Glomerular endothelial cell (primary cell): ENCODE measurements around the gene TRIM15. TPM values are rescaled to one million over a fixed set of nuclear protein-coding genes. Genes with fewer than 3 reads are reported as not detected.
"Not testable (repeated sequence)": the region's sequence is repeated elsewhere in the genome, so short reads cannot be mapped to it uniquely, and the experiment has no call there.

Source experiments
- DNase-seq: peaks from one replicate; pipeline ENCODE4 v3.0.0-alpha.2; 2011; ENCODE audit warnings: low read depth, low spot score; ENCODE audit errors: extremely low read depth
- total RNA-seq: library from RNA; depleted of rRNA; stranded (reverse); fragments of >200 nt; gene quantifications from 2 replicates; pipeline ENCODE4 v1.2.3, GENCODE V29; 2015

TRIM15 gene
- not detected in 2 replicates for total RNA-seq

DNA sequence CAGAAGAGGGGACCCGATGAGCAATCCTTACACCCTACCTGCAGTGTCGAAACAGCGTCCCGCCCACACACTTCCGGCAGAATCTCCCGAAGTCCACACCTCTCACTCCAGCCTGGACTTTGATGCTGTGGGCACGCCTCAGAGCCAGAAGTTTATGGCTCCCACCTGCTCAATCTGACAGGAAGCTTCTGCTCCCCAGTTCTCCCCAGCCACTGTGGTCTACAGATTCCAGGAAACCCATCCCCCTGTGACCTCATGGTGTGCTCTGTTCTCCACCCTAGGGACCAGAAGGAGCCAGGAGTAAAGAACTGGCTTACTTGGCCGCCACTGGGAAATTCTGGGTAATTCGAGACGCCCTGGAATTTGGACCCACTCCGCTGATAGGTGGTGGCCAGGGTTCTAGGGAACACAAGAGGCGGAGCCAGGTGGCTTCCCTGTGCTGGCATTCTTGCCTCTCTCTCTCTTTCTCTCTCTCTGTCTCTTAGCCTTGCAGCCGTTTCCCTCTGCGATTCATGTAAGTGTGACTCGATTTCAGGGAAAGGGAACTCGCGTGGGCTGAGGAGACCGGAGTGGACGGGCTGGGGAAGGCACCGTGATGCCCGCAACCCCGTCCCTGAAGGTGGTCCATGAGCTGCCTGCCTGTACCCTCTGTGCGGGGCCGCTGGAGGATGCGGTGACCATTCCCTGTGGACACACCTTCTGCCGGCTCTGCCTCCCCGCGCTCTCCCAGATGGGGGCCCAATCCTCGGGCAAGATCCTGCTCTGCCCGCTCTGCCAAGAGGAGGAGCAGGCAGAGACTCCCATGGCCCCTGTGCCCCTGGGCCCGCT lies at the start of gene TRIM15:
TRIM15 (plus strand) TSS at position 457 of the 828 bp plus-strand sequence; CDS start at position 596, 139 bp downstream.
- no peak for DNase-seq

DNA sequence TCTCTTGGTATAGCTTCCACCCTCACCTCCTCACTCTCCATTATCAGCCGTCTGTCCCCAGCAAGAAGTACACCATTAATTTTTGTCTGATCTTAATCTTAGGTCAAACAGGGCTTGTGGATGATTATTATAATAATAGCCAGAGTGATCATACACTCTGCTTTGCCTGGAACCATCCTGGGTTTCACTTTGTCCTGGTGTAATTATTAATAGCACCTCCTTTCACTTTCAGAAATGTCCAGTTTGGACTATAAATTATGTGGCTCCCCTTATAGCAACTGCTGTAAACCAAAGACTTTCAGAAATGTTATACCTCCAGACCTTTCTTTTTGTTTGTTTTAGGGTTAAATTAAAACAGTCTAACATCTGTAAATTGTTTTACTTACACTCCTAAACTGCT lies 49.5 kb upstream of the TRIM15 start:
- no peak for DNase-seq

DNA sequence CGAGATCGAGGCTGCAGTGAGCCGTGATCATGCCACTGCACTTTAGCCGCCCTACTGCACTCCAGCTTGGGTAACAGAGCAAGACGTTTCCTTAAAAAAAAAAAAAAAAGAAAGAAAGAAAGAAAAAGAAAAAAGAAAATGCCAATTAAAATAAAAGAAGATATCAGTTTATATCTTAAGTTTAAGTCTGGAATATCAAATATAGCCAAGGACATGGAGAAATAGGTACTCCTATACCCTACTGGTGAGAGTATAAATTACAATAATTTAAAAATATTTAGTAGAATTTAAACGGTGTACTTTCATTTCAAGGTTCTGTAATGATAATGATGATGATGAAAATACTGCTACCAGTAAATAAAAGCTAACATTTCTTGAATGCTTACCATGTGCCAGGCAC lies 46.6 kb upstream of the TRIM15 start:
- no peak for DNase-seq

DNA sequence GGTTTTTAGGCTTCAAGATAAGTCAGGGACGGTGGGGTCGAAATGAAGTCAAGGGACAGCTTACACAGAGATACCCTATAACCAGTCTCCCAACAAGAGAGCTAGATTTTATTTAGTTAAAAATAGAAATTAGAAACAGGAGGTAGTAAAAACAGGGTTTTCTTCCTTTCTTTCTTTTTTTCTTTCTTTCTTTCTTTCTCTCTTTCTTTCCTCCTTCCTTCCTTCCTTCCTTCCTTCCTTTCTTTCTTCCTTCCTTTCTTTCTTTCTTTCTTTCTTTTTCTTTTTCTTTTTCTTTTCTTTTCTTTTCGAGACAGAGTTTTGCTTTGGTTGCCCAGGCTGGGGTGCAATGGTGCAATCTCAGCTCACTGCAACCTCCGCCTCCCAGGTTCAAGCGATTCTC lies 44.7 kb upstream of the TRIM15 start:
- DNase-seq, result not testable (repeated sequence)

DNA sequence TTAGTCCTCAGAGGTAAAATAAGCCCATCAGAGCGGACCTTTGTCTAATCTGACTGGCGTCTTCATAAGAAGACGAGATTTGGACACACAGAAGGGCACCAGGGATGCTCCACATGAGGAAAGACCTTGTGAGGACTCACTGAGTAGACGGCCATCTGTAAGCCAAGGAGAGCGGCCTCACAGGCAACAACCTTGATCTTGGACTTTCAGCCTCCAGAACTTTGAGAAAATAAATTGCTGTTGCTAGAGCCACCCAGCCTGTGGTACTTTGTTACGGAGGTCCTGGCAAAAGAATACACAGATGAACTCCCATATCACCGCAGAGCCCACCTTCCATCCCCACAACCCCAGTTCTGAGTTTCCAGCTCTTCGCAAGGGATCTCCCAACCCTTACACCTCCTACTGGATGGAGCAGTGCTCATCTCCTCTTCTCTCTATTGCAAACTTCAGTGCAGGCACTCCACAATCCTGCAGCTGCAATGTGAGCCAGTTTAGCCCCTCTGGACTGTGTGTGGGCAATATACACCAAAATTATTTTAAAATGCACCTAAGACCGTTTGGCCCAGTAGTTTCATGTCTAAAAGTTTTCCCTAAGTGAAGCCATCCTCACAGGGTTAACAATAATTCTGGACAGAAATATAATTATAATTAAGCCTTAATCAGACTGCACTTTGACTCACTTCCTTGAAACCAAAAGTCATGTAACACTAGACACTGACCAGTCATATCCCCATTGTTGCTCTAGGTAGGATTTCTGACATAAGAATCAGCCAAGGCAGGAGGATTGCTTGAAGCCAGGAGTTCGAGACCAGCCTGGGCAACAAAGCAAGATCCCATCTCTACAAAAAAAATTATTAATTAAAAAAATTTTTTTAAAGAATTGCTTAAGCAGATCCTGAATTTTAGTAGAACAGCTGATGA lies 41.6 kb upstream of the TRIM15 start:
- no peak for DNase-seq

DNA sequence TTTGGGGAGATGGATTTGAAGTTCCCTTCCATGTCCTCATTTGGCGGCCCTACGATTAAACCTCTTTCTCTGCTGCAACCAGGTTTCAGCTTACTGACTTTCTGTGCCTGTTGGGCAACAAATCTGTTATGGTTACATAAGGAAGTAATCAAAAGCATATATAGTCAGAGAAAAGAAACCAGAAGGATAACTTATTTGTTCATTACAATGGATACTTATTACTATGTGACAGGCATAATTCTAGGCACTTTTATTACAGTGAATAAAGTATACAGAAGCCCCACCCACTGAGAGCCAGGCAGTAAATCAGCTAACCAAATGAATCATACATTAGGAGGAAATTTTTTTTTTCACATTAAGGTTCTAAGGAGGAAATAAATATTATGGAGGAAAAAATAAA lies 40.8 kb upstream of the TRIM15 start:
- no peak for DNase-seq

DNA sequence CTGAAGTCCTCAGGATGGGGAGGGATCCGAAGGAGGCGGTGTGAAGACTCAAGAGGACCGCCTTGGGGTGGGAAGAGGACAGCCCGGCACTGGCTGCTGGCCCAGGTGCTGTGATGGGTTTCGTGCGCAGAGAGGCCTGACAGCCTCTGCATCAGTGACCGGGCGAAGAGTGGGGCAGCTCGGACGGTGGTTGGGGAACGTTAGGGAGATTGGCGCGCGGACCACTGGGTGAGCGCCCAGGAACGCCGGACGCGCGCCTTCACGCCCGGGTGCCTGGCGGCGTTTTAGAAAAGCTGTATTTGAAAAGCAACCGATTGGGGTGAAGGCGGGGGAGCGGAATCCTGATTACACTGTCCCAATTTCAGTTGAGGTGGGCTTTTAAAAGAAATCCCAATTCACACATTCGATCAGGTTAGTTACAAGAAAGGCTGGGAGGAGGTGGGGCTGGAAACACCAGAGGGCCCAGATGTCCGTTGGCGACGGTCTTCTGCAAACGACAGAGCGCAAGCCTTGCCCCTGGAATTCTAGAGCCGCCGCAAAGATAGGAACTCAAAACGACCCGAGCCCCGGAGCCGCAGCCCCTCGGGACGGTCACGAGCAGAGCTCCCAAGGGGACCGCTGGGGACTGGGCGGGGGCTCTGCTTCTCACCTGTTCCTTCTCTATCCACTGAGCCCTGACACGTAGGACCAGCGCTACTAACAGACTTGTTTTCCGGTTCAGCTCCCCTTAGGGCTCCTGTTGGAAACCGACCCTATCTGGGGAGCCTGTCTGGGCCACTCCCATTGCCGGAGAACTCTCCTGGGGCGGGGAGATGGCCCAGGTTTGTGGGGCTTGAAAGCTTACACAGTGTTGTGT lies 35.9 kb upstream of the TRIM15 start:
- no peak for DNase-seq

DNA sequence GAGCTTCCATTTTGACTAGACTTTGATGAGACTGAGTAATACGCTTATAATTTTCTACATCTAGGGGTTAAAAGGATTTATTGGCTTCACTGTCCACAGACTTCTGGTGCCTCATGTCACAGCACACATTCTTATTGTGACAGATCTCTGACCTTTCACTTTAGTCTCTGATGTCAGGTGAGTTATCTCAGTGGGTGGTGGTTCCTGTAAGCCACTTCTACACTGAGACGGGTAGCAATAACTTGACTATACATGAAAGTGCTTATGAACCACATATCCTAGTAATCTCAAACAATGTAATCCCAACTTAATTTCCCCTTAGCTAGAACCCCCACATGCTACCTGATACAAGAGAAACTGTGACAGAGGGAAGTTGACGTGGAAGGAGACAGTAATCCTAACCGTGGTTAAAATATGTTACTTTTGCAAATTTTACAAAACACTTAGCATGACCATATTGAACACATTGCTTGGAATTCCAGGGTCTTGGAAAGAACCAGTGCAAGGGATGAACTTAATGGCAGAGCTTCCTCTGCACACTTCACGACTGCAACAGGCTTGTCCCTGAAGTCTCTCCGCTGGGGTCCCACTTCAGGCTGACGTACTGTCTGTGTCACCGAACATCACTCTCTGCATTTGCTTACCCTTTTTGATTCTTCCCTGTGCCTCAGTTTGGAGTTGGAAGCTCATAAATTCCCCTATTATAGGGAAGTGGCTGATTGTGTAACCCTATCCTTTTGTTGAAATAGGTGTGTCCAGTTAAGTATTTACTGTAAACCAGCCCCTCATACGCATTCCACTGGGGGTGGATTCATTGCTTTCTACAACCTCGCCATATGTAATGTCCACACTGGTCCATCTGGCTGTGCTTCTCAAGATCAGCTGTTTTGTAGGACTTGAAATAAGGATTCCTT lies 33.8 kb upstream of the TRIM15 start:
- DNase-seq, result no peak

DNA sequence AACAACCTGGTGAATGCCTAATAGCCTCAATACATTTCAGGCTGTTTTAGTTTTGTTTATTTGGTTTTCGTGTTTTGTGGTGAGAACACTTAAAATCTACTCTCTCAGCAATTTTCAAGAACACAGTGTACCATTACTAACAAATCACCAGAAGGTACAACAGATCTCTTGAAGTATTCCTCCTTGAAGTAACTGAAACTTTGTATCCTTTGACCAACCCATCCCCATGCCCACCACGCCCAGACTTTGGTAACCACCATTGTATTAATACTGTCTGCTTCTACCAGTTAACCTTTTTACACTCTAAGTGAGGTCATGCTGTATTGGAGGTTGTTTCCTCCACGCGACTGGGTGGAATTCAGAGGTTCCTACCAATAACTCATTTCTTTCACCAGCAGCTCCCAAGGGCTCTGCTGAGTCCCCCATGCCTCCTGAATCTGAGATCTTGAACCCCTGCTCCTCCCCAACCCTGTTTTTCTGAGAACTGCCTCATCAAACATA lies 33.1 kb upstream of the TRIM15 start:
- no peak for DNase-seq

DNA sequence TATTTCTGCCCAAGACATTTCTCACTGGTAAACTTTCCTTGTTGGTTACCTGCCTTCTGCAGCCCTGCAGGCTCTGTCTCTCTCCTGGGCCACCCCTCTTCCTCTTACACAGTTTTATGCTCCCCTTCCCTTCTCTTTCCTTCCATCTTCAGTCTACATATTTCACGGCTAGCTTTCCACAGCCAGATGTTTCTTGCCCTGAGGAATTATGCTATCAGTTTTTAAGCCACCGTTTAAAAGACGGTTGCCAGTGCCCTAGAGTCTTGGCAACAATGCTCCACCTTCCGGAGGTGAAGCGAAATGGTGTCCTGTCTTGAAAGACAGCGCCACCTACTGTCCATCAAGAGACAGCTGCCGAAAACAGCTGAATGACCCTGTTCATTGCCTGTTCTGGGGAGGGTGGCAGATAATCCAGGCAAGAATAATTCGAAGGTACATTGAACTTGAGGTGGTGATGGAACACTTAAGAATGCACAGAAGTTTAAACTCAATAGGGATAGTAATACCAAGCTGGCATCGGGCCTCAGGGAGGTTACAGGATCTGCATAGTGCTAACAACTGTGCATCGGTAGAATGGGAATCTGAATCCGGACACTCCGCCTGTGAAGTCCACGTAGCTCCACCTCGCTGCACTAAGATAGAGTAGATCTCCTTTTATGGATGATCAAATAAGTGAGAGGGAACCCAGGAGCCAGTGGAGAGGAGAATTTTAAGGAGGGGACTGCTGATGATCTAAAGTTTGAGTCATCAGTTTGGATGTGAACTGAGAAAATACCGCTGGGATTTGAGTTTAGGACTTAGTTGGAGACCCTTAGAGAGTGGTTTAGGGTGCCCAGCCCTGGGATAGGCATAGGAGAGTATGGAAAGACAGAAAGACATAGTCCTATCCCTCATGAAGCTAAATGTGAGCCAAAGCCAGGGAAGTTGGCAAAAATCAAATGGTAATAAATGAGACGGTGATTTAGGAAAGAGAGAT lies 32.2 kb upstream of the TRIM15 start:
- DNase-seq, result peak; percentile 58

DNA sequence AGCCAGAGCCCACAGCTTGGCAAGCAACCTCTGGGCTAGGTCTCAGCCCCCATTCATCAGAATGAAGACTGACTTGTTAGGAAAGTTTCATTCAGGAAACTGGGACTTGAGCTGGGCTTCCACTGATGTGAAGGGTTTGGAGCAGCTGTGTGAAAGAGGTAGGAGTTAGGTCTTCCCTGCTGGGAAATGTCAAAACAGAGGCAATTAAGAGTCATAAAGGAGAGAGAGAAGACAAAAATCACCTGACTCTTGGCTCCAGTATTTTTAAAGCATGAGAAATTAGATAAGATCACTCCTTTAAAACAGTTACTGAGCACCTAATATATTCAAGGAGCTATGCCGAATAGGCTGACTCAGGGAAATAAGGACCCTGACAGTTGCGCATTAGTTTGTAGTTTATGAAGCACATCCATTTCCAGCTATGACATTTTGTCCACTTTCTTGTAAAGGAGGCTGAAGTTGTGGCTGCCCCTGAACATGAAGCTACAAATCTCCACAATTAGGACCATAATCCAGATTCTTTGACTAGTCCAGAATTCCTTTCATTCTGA lies 31.3 kb upstream of the TRIM15 start:
- DNase-seq, result no peak

DNA sequence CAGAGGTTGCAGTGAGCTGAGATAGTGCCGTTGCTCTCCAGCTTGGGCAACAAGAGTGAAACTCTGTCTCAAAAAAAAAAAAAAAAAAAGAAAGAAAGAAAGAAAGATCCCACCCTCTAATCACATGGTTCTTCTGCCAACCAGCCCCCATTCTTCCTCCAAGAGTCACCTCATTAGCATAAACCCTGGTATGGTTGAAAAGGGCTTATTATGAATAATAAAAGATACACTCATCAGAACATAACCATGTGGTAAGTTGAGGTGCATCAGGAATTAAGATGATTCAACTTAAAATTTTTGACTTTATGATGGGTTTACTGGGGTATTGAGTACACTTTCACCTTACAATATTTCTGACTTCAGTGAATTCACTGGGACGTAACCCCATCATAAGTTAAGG lies 28.2 kb upstream of the TRIM15 start:
- DNase-seq, result no peak

DNA sequence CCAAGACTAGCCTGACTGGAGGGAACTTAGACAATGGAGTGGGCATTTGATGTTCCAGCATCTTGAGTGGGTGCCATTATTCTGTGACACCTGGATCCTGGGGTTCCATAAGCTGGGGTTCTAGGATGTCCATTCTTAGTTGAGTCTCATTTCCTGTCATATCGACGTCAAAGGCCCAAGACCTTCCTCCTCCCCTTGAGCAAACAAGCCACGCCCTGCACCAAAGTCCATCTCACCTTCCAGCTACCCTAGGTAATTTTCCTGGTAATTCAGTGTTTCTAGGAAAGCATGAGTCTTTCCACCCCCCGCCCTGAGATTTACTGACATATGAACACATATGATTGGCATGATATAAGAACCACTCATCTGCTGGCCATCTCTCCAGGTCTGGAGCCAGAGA lies 27.6 kb upstream of the TRIM15 start, which contains the start of gene TRIM40:
TRIM40 (plus strand) TSS at position 384 of the 400 bp plus-strand sequence. CDS start 897 bp downstream, outside the sequence.
- no peak for DNase-seq

DNA sequence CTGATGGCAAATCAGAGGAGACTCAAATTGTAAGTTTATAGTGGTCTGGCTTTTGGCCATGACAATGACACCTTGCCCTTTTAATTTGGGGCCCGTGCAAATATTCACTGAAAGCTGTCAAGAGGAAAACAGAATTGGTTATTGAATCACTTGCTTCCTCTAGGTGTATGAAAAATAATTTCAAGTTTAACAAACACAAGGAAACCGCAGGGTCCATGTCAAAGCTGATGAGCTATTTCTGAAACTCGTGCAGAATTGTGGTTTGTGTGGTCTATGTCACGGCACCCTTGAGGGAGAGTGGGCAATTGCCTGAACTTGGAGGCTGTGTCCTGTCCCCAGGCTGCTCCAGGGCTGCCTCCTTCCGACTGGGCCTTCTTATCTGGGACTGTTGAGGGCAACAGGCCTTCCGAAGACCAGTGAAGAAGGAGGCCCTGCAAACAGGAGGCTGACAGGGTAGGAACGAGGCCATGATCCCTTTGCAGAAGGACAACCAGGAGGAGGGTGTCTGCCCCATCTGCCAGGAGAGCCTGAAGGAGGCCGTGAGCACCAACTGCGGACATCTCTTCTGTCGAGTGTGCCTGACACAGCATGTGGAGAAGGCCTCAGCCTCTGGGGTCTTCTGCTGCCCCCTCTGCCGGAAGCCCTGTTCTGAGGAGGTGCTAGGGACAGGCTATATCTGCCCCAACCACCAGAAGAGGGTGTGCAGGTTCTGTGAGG lies 26.6 kb upstream of the TRIM15 start:
- DNase-seq, result no peak

DNA sequence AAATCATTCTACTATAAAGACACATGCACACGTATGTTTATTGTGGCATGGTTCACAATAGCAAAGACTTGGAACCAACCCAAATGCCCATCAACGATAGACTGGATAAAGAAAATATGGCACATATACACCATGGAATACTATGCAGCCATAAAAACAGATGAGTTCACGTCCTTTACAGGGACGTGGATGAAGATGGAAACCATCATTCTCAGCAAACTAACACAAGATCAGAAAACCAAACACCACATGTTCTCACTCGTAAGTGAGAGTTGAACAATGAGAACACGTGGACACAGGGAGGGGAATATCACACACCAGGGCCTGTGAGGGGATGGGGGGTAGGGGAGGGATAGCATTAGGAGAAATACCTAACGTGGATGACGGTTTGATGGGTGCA lies 23.1 kb upstream of the TRIM15 start:
- not testable (repeated sequence) for DNase-seq

DNA sequence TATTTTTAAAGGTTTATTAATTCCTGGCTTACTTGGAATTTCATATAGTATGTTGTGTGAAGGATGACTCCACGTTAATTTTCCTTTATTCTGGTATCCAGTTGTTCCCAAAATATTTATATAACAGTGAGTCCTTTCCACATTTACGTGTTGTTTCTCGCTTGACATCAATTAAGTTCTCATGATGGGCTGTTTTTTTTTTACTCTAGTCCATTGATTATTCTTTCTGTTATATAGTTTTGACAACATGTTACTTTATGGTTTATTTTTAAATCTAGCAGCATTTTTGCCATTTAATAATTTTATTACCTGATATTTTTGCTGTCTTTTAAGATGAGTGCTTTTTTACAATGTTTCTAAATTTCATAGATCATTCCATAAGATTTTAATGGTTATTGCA lies 20.7 kb upstream of the TRIM15 start:
- no peak for DNase-seq

DNA sequence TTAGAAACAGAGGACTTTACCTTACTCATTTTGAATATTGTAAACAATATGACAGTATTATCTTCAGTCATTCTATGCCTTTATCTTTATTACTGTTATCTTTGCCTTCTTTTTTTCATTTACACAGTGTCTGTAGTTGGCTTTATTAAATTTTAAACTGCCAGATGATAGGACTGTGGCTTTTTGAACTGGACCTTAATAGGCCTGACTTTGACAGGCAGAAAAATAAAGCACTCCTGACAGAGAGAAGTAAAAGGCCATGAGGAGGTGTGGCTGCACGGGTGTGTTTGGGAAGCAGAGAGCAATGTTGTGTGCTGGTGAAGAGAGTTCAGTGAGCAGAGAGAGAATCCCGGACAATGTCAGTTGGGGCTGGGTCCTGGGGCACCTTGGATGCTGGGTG lies 19.6 kb upstream of the TRIM15 start:
- DNase-seq, result no peak
